ENCODE results near the gene BPIFB3. TPM values are rescaled to one million over a fixed set of nuclear protein-coding genes. Genes with fewer than 3 reads are reported as not detected.

Gene BPIFB3
- total and polyA plus RNA-seq, 12 donors, result not detected

DNA sequence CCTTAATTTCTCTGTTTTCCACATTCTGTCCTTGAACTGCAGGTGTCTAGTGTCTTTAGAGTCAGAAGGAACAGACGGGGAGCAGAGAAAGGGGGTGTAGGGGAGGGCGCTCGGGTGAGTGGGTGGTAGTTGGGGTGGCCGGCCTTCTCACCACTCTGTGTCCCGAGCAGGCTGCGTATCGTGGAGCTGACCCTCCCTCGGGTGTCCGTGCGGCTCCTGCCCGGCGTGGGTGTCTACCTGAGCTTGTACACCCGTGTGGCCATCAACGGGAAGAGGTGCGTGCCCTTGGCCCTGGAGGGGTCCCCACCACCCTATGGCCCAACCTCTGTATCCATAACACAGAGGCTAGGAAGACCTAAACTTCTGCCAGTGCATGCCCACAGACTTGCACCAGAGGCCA, 31.0 kb downstream of the BPIFB3 start:
- TF ChIP-seq, protein P1, sequence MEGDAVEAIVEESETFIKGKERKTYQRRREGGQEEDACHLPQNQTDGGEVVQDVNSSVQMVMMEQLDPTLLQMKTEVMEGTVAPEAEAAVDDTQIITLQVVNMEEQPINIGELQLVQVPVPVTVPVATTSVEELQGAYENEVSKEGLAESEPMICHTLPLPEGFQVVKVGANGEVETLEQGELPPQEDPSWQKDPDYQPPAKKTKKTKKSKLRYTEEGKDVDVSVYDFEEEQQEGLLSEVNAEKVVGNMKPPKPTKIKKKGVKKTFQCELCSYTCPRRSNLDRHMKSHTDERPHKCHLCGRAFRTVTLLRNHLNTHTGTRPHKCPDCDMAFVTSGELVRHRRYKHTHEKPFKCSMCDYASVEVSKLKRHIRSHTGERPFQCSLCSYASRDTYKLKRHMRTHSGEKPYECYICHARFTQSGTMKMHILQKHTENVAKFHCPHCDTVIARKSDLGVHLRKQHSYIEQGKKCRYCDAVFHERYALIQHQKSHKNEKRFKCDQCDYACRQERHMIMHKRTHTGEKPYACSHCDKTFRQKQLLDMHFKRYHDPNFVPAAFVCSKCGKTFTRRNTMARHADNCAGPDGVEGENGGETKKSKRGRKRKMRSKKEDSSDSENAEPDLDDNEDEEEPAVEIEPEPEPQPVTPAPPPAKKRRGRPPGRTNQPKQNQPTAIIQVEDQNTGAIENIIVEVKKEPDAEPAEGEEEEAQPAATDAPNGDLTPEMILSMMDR (IDR thresholded peaks at IDR 0.05), result no peak
- WGBS, 4 donors, result 87 to 94% (median 89%) methylated on average over 11 to 15 of the region's 15 CpGs
- Histone ChIP-seq H3K4me3 (no peak overlapping the region), H3K36me3 (replicated peaks in 1 of 2) (no peaks in the 10 kb centered on the region), H3K4me1 (replicated peaks in 1 of 2) (no peaks in the 10 kb centered on the region), H3K27me3 (peaks cover 4% of the 10 kb centered on the region), H3K9me3 (replicated peaks in 1 of 3) (no peaks in the 10 kb centered on the region), H3K27ac (no peak overlapping the region)
- no peak for DNase-seq
- intact Hi-C loops (cut with DNase I), result no loop called here

DNA sequence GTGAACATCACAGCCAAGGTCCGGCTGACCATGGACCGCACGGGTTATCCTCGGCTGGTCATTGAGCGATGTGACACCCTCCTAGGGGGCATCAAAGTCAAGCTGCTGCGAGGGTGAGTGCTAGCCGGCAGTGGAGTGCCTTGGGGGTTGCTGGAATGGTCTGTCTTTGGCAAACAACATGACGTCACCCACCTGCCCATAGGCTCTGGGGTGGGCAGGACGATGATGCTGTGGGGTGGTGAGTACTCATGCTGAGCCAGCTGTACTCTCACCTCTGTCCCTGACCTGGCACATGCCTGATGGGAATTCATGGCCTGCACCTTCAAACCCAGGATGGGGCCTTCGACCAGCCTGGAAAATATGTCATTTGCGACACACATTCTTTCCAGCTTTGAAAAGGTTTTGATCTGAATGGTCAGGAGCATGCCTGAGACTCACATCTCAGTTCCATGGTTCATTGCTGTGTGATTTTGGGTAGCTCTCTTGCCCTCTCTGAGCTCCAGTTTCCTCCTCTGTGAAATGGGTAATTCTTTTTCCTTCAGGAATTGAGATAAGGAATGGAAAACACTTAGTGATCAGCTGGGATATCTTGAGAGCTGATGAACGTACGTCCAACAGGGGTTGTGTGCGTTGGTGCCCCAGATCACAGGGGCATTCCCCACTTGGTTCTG, 32.5 kb downstream of the BPIFB3 start:
- WGBS, 4 donors, result 75 to 87% (median 83%) methylated on average over 6 to 14 of the region's 14 CpGs

DNA sequence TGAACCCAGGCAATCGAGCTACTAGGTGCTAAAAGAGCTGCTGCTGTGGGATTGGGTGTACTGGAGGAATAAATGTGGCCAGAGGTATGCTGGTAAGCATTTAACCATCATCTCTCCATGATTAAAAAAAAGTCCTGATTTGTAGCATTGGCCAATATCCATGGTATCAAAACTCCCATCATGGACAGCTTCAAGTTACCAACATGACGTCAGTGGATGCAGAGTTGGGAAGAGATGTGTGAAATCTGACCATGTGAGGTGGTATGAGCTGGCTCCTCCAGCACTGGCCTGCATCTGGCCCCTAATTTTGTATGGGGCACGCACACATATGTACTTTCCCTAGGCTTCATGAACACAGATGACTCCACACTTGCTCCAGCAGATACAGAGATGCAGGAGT, 37.4 kb downstream of the BPIFB3 start:
- intact Hi-C loops (cut with DNase I), result loop anchor here in 1 of 2 donors (5.0 kb wide), 1 partner anchor 299 kb away; no protein-coding TSS in a partner anchor
- TF ChIP-seq, protein P1 (IDR thresholded peaks at IDR 0.05), result no peak
- TF ChIP-seq POLR2A (IDR thresholded peaks at IDR 0.05), result no peak
- no peak for DNase-seq
- no peaks in the 10 kb centered on the region for H3K9me3 ChIP-seq (replicated peaks in 1 of 3)
- no peaks in the 10 kb centered on the region for H3K4me1 ChIP-seq (replicated peaks in 1 of 2)
- no peak overlapping the region for H3K4me3 ChIP-seq
- no peaks in the 10 kb centered on the region for H3K27me3 ChIP-seq
- H3K27ac ChIP-seq, result no peak overlapping the region
- WGBS, 4 donors, result 68 to 93% (median 68%) methylated on average over 3 of the region's 3 CpGs
- H3K36me3 ChIP-seq (replicated peaks in 1 of 2), result no peaks in the 10 kb centered on the region

More for the DNA sequence above, 32.5 kb downstream of the BPIFB3 start:
- Histone ChIP-seq H3K27ac (no peak overlapping the region), H3K4me3 (no peak overlapping the region), H3K9me3 (replicated peaks in 1 of 3) (no peaks in the 10 kb centered on the region), H3K4me1 (replicated peaks in 1 of 2) (no peaks in the 10 kb centered on the region), H3K36me3 (replicated peaks in 1 of 2) (no peaks in the 10 kb centered on the region), H3K27me3 (peaks cover 4% of the 10 kb centered on the region)
- no peak for TF ChIP-seq POLR2A (IDR thresholded peaks at IDR 0.05)
- TF ChIP-seq, protein P1 (IDR thresholded peaks at IDR 0.05), result no peak
- DNase-seq, result no peak
- intact Hi-C loops (cut with DNase I), result no loop called here

DNA sequence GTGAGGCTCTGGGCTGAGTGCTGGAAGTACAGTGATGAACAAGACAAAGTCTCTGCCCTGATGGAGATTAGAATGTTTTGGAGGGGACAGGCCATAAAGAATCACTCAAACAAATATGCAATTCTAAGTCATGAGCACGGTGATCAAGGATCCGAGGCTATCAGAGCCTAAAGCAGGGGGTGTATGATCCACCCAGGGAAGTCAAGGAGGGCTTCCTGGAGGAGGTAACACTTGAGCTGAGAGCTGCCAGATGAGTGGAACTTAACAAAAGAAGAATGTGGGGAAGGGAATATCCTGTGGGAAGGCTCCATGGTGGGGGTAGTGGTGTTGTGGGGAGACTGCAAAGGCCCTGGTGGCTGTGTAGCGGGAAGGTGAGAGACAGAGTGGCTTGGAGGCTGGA, 38.0 kb downstream of the BPIFB3 start:
- H3K27me3 ChIP-seq, result no peaks in the 10 kb centered on the region
- no peak for TF ChIP-seq POLR2A (IDR thresholded peaks at IDR 0.05)
- TF ChIP-seq, protein P1 (IDR thresholded peaks at IDR 0.05), result no peak
- intact Hi-C loops (cut with DNase I), result loop anchor here in 1 of 2 donors (5.0 kb wide), 1 partner anchor 299 kb away; no protein-coding TSS in a partner anchor
- 80 to 91% (median 85%) methylated on average over 3 of the region's 3 CpGs for WGBS, 4 donors
- H3K27ac ChIP-seq, result no peak overlapping the region
- H3K4me1 ChIP-seq (replicated peaks in 1 of 2), result no peaks in the 10 kb centered on the region
- no peak overlapping the region for H3K4me3 ChIP-seq
- DNase-seq, result no peak
- no peaks in the 10 kb centered on the region for H3K36me3 ChIP-seq (replicated peaks in 1 of 2)
- no peaks in the 10 kb centered on the region for H3K9me3 ChIP-seq (replicated peaks in 1 of 3)

All from adrenal gland (tissue), 12 donors.